HG03025 (cell line): ENCODE measurements around the gene FEV.
"Not testable (repeated sequence)": the region's sequence is repeated elsewhere in the genome, so short reads cannot be mapped to it uniquely, and the experiment has no call there.

Experiments
- ATAC-seq: cut with Tn5 transposase; IDR thresholded peaks from one replicate; pipeline ENCODE4 v1.9.1; 2021; ENCODE audit warnings: mild to moderate bottlenecking, moderate library complexity; ENCODE audit not compliant: unreplicated experiment, low FRiP score

Gene FEV

GRCh38 chr2:218953366-218953954 lies 31.5 kb downstream of the FEV start:
- ATAC-seq: no peak

GRCh38 chr2:218952160-218952559 lies 32.8 kb downstream of the FEV start:
- ATAC-seq: no peak

GRCh38 chr2:218946621-218947020 lies 38.4 kb downstream of the FEV start:
- ATAC-seq: no peak

GRCh38 chr2:218944759-218945404 lies 40.1 kb downstream of the FEV start:
- ATAC-seq: no peak

- not testable (repeated sequence) for ATAC-seq
These were observed 53.2 kb downstream of the FEV start for GRCh38 chr2:218931751-218932150.
